ENCODE results near the gene MLLT3.

MLLT3 gene

GRCh38 chr9:20538092-20538491 lies 84.2 kb downstream of the MLLT3 start:
- TF ChIP-seq POLR2AphosphoS5 (IDR thresholded peaks at IDR 0.05; ENCODE audit: low read depth, low read length) (no peak), PAX5 (IDR thresholded peaks at IDR 0.05; ENCODE audit: insufficient read depth, low read length, severe bottlenecking) (no peak), POLR2A (IDR thresholded peaks at IDR 0.05; ENCODE audit: low read depth, low read length) (no peak), SPI1 (IDR thresholded peaks at IDR 0.05; ENCODE audit: low read depth, low read length) (no peak), TAF1 (IDR thresholded peaks at IDR 0.05; ENCODE audit: low read depth, low read length) (no peak), POU2F2 (IDR thresholded peaks at IDR 0.05; ENCODE audit: low read depth, low read length) (no peak)
- DNase-seq (ENCODE audit: insufficient read length, low spot score) = no peak
- no peak for FAIRE-seq

GRCh38 chr9:20537294-20537693 lies 85.0 kb downstream of the MLLT3 start:
- FAIRE-seq = no peak
- TF ChIP-seq POU2F2 (IDR thresholded peaks at IDR 0.05; ENCODE audit: low read depth, low read length) (no peak), SPI1 (IDR thresholded peaks at IDR 0.05; ENCODE audit: low read depth, low read length) (no peak), POLR2A (IDR thresholded peaks at IDR 0.05; ENCODE audit: low read depth, low read length) (no peak), TAF1 (IDR thresholded peaks at IDR 0.05; ENCODE audit: low read depth, low read length) (no peak), POLR2AphosphoS5 (IDR thresholded peaks at IDR 0.05; ENCODE audit: low read depth, low read length) (no peak), PAX5 (IDR thresholded peaks at IDR 0.05; ENCODE audit: insufficient read depth, low read length, severe bottlenecking) (no peak)
- no peak for DNase-seq (ENCODE audit: insufficient read length, low spot score)

- TF ChIP-seq POU2F2 (IDR thresholded peaks at IDR 0.05; ENCODE audit: low read depth, low read length) (no peak), SPI1 (IDR thresholded peaks at IDR 0.05; ENCODE audit: low read depth, low read length) (no peak), PAX5 (IDR thresholded peaks at IDR 0.05; ENCODE audit: insufficient read depth, low read length, severe bottlenecking) (no peak), TAF1 (IDR thresholded peaks at IDR 0.05; ENCODE audit: low read depth, low read length) (no peak), POLR2AphosphoS5 (IDR thresholded peaks at IDR 0.05; ENCODE audit: low read depth, low read length) (no peak), POLR2A (IDR thresholded peaks at IDR 0.05; ENCODE audit: low read depth, low read length) (no peak)
- FAIRE-seq = no peak
Measured at GRCh38 chr9:20532584-20532983, 89.7 kb downstream of the MLLT3 start.

GRCh38 chr9:20529837-20530236 lies 92.5 kb downstream of the MLLT3 start:
- DNase-seq (ENCODE audit: insufficient read length, low spot score) (no peak), FAIRE-seq (peak; percentile 26)
- TF ChIP-seq PAX5 (IDR thresholded peaks at IDR 0.05; ENCODE audit: insufficient read depth, low read length, severe bottlenecking) (no peak), SPI1 (IDR thresholded peaks at IDR 0.05; ENCODE audit: low read depth, low read length) (no peak), POLR2AphosphoS5 (IDR thresholded peaks at IDR 0.05; ENCODE audit: low read depth, low read length) (no peak), TAF1 (IDR thresholded peaks at IDR 0.05; ENCODE audit: low read depth, low read length) (no peak), POLR2A (IDR thresholded peaks at IDR 0.05; ENCODE audit: low read depth, low read length) (no peak)

More at GRCh38 chr9:20532584-20532983, 89.7 kb downstream of the MLLT3 start:
- no peak for DNase-seq (ENCODE audit: insufficient read length, low spot score)

- no peak for DNase-seq (ENCODE audit: insufficient read length, low spot score)
- FAIRE-seq = no peak
- TF ChIP-seq PAX5 (IDR thresholded peaks at IDR 0.05; ENCODE audit: insufficient read depth, low read length, severe bottlenecking) = no peak
- TF ChIP-seq POU2F2 (IDR thresholded peaks at IDR 0.05; ENCODE audit: low read depth, low read length) = no peak
- TF ChIP-seq POLR2AphosphoS5 (IDR thresholded peaks at IDR 0.05; ENCODE audit: low read depth, low read length) = no peak
- TF ChIP-seq POLR2A (IDR thresholded peaks at IDR 0.05; ENCODE audit: low read depth, low read length) = no peak
- no peak for TF ChIP-seq SPI1 (IDR thresholded peaks at IDR 0.05; ENCODE audit: low read depth, low read length)
- no peak for TF ChIP-seq TAF1 (IDR thresholded peaks at IDR 0.05; ENCODE audit: low read depth, low read length)
Measured at GRCh38 chr9:20528253-20528652, 94.0 kb downstream of the MLLT3 start.

- no peak for TF ChIP-seq TAF1 (IDR thresholded peaks at IDR 0.05; ENCODE audit: low read depth, low read length)
- TF ChIP-seq POLR2A (IDR thresholded peaks at IDR 0.05; ENCODE audit: low read depth, low read length) = no peak
- peak; percentile 58; the same call in 1 of the 2 replicates for TF ChIP-seq POU2F2 (IDR thresholded peaks at IDR 0.05; ENCODE audit: low read depth, low read length)
- no peak for TF ChIP-seq PAX5 (IDR thresholded peaks at IDR 0.05; ENCODE audit: insufficient read depth, low read length, severe bottlenecking)
- TF ChIP-seq POLR2AphosphoS5 (IDR thresholded peaks at IDR 0.05; ENCODE audit: low read depth, low read length) = no peak
- no peak for TF ChIP-seq SPI1 (IDR thresholded peaks at IDR 0.05; ENCODE audit: low read depth, low read length)
- no peak for DNase-seq (ENCODE audit: insufficient read length, low spot score)
- peak; percentile 85 for FAIRE-seq
Measured at GRCh38 chr9:20526500-20527319, 95.6 kb downstream of the MLLT3 start.

- DNase-seq (ENCODE audit: insufficient read length, low spot score) (no peak), FAIRE-seq (no peak)
- no peak for TF ChIP-seq TAF1 (IDR thresholded peaks at IDR 0.05; ENCODE audit: low read depth, low read length)
- TF ChIP-seq POLR2AphosphoS5 (IDR thresholded peaks at IDR 0.05; ENCODE audit: low read depth, low read length) = no peak
- no peak for TF ChIP-seq POU2F2 (IDR thresholded peaks at IDR 0.05; ENCODE audit: low read depth, low read length)
- no peak for TF ChIP-seq PAX5 (IDR thresholded peaks at IDR 0.05; ENCODE audit: insufficient read depth, low read length, severe bottlenecking)
- no peak for TF ChIP-seq SPI1 (IDR thresholded peaks at IDR 0.05; ENCODE audit: low read depth, low read length)
- no peak for TF ChIP-seq POLR2A (IDR thresholded peaks at IDR 0.05; ENCODE audit: low read depth, low read length)
Measured at GRCh38 chr9:20524776-20525175, 97.5 kb downstream of the MLLT3 start.

GRCh38 chr9:20518737-20519136 lies 103.6 kb downstream of the MLLT3 start:
- no peak for TF ChIP-seq TAF1 (IDR thresholded peaks at IDR 0.05; ENCODE audit: low read depth, low read length)
- TF ChIP-seq POLR2A (IDR thresholded peaks at IDR 0.05; ENCODE audit: low read depth, low read length) = no peak
- TF ChIP-seq SPI1 (IDR thresholded peaks at IDR 0.05; ENCODE audit: low read depth, low read length) = no peak
- TF ChIP-seq PAX5 (IDR thresholded peaks at IDR 0.05; ENCODE audit: insufficient read depth, low read length, severe bottlenecking) = no peak
- no peak for TF ChIP-seq POLR2AphosphoS5 (IDR thresholded peaks at IDR 0.05; ENCODE audit: low read depth, low read length)
- no peak for TF ChIP-seq POU2F2 (IDR thresholded peaks at IDR 0.05; ENCODE audit: low read depth, low read length)
- no peak for FAIRE-seq

GRCh38 chr9:20513126-20513913 lies 109.0 kb downstream of the MLLT3 start:
- TF ChIP-seq TAF1 (IDR thresholded peaks at IDR 0.05; ENCODE audit: low read depth, low read length) (no peak), POU2F2 (IDR thresholded peaks at IDR 0.05; ENCODE audit: low read depth, low read length) (no peak), SPI1 (IDR thresholded peaks at IDR 0.05; ENCODE audit: low read depth, low read length) (peak; percentile 57), POLR2AphosphoS5 (IDR thresholded peaks at IDR 0.05; ENCODE audit: low read depth, low read length) (no peak), PAX5 (IDR thresholded peaks at IDR 0.05; ENCODE audit: insufficient read depth, low read length, severe bottlenecking) (no peak), POLR2A (IDR thresholded peaks at IDR 0.05; ENCODE audit: low read depth, low read length) (no peak)
- FAIRE-seq = peak; percentile 38
- no peak for DNase-seq (ENCODE audit: insufficient read length, low spot score)

More at GRCh38 chr9:20518737-20519136, 103.6 kb downstream of the MLLT3 start:
- DNase-seq (ENCODE audit: insufficient read length, low spot score) = no peak
